ENCODE measurements around the gene ALOXE3. TPM values are rescaled to one million over a fixed set of nuclear protein-coding genes. Genes with fewer than 3 reads are reported as not detected.

Gene ALOXE3
- polyA plus RNA-seq, 2 of the 4 experiments (the other 2 are of a cell fraction) = 0.35 to 0.40 TPM

DNA sequence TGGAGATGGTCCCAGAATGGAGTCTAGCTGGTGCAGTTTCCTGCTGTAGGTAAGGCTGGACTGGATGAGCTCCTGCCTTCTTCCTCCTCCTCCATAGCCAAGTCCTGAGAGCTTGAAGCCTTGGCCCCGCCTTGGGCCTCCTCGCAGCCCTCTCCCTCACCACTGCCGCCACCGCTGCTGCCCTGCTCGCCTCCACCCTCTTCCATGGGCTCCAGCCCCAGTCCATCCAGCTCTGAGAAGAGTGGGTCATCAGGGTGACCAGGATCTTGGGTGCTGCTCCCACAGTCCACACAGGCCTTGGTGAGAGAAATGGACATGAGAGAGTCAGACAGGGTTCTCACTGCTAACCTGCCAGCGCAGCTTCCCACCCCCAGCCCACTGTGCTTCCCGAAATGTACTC lies 22.7 kb upstream of the ALOXE3 start:
- no peak for FAIRE-seq
- no peak for ATAC-seq
- Histone ChIP-seq H3K27ac (no peak overlapping the region), H3K4me2 (no peak overlapping the region), H3K4me1 (peaks cover 13% of the 10 kb centered on the region; the same call in 2 of the 3 replicates), H3K4me3 (no peak overlapping the region), H3K9me3 (no peaks in the 10 kb centered on the region)
- POLR2A ChIA-PET = interaction anchor here (1.4 to 4.9 kb wide), 4 partner anchors 11 to 32 kb away, joined by 5 to 25 read pairs (median 12); partner anchors contain the start of gene PER1
- DNase-seq (ENCODE audit: low read depth in 1 of 2, low spot score in 1 of 2) = no peak
- 93% methylated on average over 7 of the region's 7 CpGs for WGBS (ENCODE audit: missing lambda C conversion rate)
- no peak for TF ChIP-seq HES2 (IDR thresholded peaks at IDR 0.05)
- TF ChIP-seq E2F6 (IDR thresholded peaks at IDR 0.05; ENCODE audit: borderline replicate concordance, low read depth) = no peak
- TF ChIP-seq ZNF302 (CRISPR knock-in tag; IDR thresholded peaks at IDR 0.05) = no peak
- TF ChIP-seq EHF (CRISPR knock-in tag; IDR thresholded peaks at IDR 0.05) = no peak
- no peak for TF ChIP-seq PBX3 (IDR thresholded peaks at IDR 0.05)
- no peak for TF ChIP-seq MAFK (IDR thresholded peaks at IDR 0.05; ENCODE audit: partially characterized antibody)
- TF ChIP-seq ZC3H11A (IDR thresholded peaks at IDR 0.05) = no peak
- no peak for TF ChIP-seq HDAC2 (IDR thresholded peaks at IDR 0.05)
- TF ChIP-seq CEBPB (IDR thresholded peaks at IDR 0.05) = no peak
- no peak for TF ChIP-seq CHD2 (IDR thresholded peaks at IDR 0.05; ENCODE audit: low read length, partially characterized antibody)
- no peak for TF ChIP-seq KDM1A (IDR thresholded peaks at IDR 0.05; ENCODE audit: low read depth)
- no peak for TF ChIP-seq MYC (IDR thresholded peaks at IDR 0.05; ENCODE audit: borderline replicate concordance, low read length)
- no peak for TF ChIP-seq CBX2 (IDR thresholded peaks at IDR 0.05; ENCODE audit: borderline replicate concordance, low read depth)
- CTCF ChIA-PET = interaction anchor here (0.7 to 26.5 kb wide), 8 partner anchors 12 to 111 kb away, joined by 3 to 601 read pairs (median 54); partner anchors contain the start of genes ALOXE3, HES7, PER1 and VAMP2

GRCh38 chr17:8140065-8141029 lies 22.0 kb upstream of the ALOXE3 start:
- Histone ChIP-seq H3K9me3 (no peaks in the 10 kb centered on the region), H3K4me1 (peaks cover 13% of the 10 kb centered on the region; the same call in 2 of the 3 replicates), H3K4me2 (no peak overlapping the region; the same call in 2 of the 3 replicates), H3K27ac (no peak overlapping the region), H3K4me3 (no peak overlapping the region)
- FAIRE-seq (no peak), DNase-seq (ENCODE audit: low read depth in 1 of 2, low spot score in 1 of 2) (no peak), ATAC-seq (no peak)
- ChIA-PET POLR2A (interaction anchor here (1.4 to 4.9 kb wide), 4 partner anchors 12 to 33 kb away, joined by 5 to 25 read pairs (median 12); partner anchors contain the start of gene PER1), CTCF (interaction anchor here (0.7 to 26.5 kb wide), 15 partner anchors 12 to 112 kb away, joined by 3 to 601 read pairs (median 11); partner anchors contain the start of genes ALOXE3, BORCS6, HES7 and PER1)
- 83% methylated on average over 18 of the region's 18 CpGs for WGBS (ENCODE audit: missing lambda C conversion rate)
- TF ChIP-seq RFX5 (IDR thresholded peaks at IDR 0.05) = no peak
- no peak for TF ChIP-seq HES2 (IDR thresholded peaks at IDR 0.05)
- no peak for TF ChIP-seq CHD2 (IDR thresholded peaks at IDR 0.05; ENCODE audit: low read length, partially characterized antibody)
- TF ChIP-seq NFE2L2 (conservative IDR thresholded peaks at IDR 0.05; ENCODE audit: low read length) = no peak
- TF ChIP-seq ZC3H11A (IDR thresholded peaks at IDR 0.05) = no peak
- no peak for TF ChIP-seq FOXS1 (CRISPR knock-in tag; IDR thresholded peaks at IDR 0.05)
- TF ChIP-seq HOXB5 (CRISPR knock-in tag; IDR thresholded peaks at IDR 0.05) = no peak
- no peak for TF ChIP-seq E2F6 (IDR thresholded peaks at IDR 0.05; ENCODE audit: borderline replicate concordance, low read depth)
- no peak for TF ChIP-seq POLR2AphosphoS2 (conservative IDR thresholded peaks at IDR 0.05; ENCODE audit: low read length)
- no peak for TF ChIP-seq CTCF (IDR thresholded peaks at IDR 0.05)
- TF ChIP-seq MAFK (IDR thresholded peaks at IDR 0.05; ENCODE audit: partially characterized antibody) = no peak
- TF ChIP-seq HOXB13 (CRISPR knock-in tag; IDR thresholded peaks at IDR 0.05; ENCODE audit: low read depth) = no peak
- no peak for TF ChIP-seq SMC3 (IDR thresholded peaks at IDR 0.05)
- no peak for TF ChIP-seq POLR2A (IDR thresholded peaks at IDR 0.05; ENCODE audit: low read length)
- TF ChIP-seq CEBPB (IDR thresholded peaks at IDR 0.05) = no peak
- no peak for TF ChIP-seq ESRRA (IDR thresholded peaks at IDR 0.05; ENCODE audit: borderline replicate concordance, low read length)
- TF ChIP-seq, protein P1, sequence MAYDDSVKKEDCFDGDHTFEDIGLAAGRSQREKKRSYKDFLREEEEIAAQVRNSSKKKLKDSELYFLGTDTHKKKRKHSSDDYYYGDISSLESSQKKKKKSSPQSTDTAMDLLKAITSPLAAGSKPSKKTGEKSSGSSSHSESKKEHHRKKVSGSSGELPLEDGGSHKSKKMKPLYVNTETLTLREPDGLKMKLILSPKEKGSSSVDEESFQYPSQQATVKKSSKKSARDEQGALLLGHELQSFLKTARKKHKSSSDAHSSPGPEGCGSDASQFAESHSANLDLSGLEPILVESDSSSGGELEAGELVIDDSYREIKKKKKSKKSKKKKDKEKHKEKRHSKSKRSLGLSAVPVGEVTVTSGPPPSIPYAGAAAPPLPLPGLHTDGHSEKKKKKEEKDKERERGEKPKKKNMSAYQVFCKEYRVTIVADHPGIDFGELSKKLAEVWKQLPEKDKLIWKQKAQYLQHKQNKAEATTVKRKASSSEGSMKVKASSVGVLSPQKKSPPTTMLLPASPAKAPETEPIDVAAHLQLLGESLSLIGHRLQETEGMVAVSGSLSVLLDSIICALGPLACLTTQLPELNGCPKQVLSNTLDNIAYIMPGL (CRISPR knock-in tag; IDR thresholded peaks at IDR 0.05; ENCODE audit: borderline replicate concordance) = no peak
- TF ChIP-seq ZNF302 (CRISPR knock-in tag; IDR thresholded peaks at IDR 0.05) = no peak
- TF ChIP-seq EHF (CRISPR knock-in tag; IDR thresholded peaks at IDR 0.05) = no peak

All from A549 (cell line).